Hepatocyte (in vitro differentiated cells): Measurements from ENCODE around the gene ATP5PD. TPM values are rescaled to one million over a fixed set of nuclear protein-coding genes. Genes with fewer than 3 reads are reported as not detected.

Experiments
- DNase-seq: peaks from one replicate; pipeline ENCODE4 v3.0.0-alpha.2; 2016; ENCODE audit warnings: low spot score
- H2AFZ ChIP-seq: fragments of 200-600 bp; sonication (generic); 2 replicates; pipeline ENCODE4 v1.6.0; 2016; ENCODE audit warnings: antibody characterized with exemption, mild to moderate bottlenecking
- H3K27ac ChIP-seq: fragments of 200-600 bp; sonication (generic); 2 replicates; pipeline ENCODE4 v1.5.1; 2016; ENCODE audit warnings: mild to moderate bottlenecking
- H3K27me3 ChIP-seq: fragments of 200-600 bp; sonication (generic); 2 replicates; pipeline ENCODE4 v1.6.1; 2016
- H3K36me3 ChIP-seq: fragments of 200-600 bp; sonication (generic); replicated peaks from 2 replicates; pipeline ENCODE4 v1.5.1; 2016; ENCODE audit warnings: low read depth; ENCODE audit not compliant: insufficient read depth
- H3K4me1 ChIP-seq: fragments of 200-600 bp; sonication (generic); 2 replicates; pipeline ENCODE4 v1.5.1; 2016; ENCODE audit warnings: mild to moderate bottlenecking, moderate library complexity; ENCODE audit not compliant: insufficient read depth
- H3K4me2 ChIP-seq: fragments of 200-600 bp; sonication (generic); 2 replicates; pipeline ENCODE4 v1.6.0; 2016
- H3K4me3 ChIP-seq: fragments of 200-600 bp; sonication (generic); 2 replicates; pipeline ENCODE4 v1.5.1; 2016; ENCODE audit warnings: mild to moderate bottlenecking
- H3K79me2 ChIP-seq: fragments of 200-600 bp; sonication (generic); 2 replicates; pipeline ENCODE4 v1.6.0; 2017; ENCODE audit warnings: mild to moderate bottlenecking
- H3K9me2 ChIP-seq: fragments of 200-600 bp; sonication (generic); replicated peaks from 2 replicates; pipeline ENCODE4 v1.6.0; 2017; ENCODE audit warnings: mild to moderate bottlenecking; ENCODE audit not compliant: insufficient read depth
- H3K9me3 ChIP-seq: fragments of 200-600 bp; sonication (generic); 2 replicates; pipeline ENCODE4 v1.5.1; 2016; ENCODE audit warnings: low read depth, mild to moderate bottlenecking
- H4K20me1 ChIP-seq: fragments of 200-600 bp; sonication (generic); 2 replicates; pipeline ENCODE4 v1.6.0; 2016; ENCODE audit warnings: mild to moderate bottlenecking; ENCODE audit not compliant: insufficient read depth, poor library complexity, severe bottlenecking
- EZH2 ChIP-seq: fragments of 200-600 bp; sonication (generic); IDR thresholded peaks from 2 replicates; pipeline ENCODE4 v1.6.1; 2016; ENCODE audit warnings: antibody characterized with exemption, mild to moderate bottlenecking, borderline replicate concordance
- EZH2phosphoT487 ChIP-seq: fragments of 200-600 bp; sonication (generic); IDR thresholded peaks from one replicate; pipeline ENCODE4 v1.6.1; 2018; ENCODE audit warnings: antibody characterized with exemption, mild to moderate bottlenecking, low read depth, moderate library complexity; ENCODE audit not compliant: unreplicated experiment, severe bottlenecking
- WGBS: methylation state at CpG from one replicate; pipeline ENCODE4 v1.1.6; 2016; ENCODE audit warnings: low lambda C conversion rate; ENCODE audit errors: missing lambda C conversion rate; 5-methylcytosine and 5-hydroxymethylcytosine counted together
- polyA plus RNA-seq: library from polyadenylated mRNA; unstranded; fragments of >200 nt; fragmentation: Nextera tagmentation; extraction: Ambion mirVana; gene quantifications from 2 replicates; pipeline ENCODE4 v1.2.1, GENCODE V29; 2016
- total RNA-seq: library from RNA; depleted of rRNA; stranded (reverse); fragments of >200 nt; gene quantifications from 2 replicates; pipeline ENCODE4 v1.2.3, GENCODE V29; 2014
- TF ChIP-seq, protein P1 (sequence below): fragments of 200-600 bp; sonication (generic); IDR thresholded peaks from 2 replicates; pipeline ENCODE4 v1.5.1; 2016; ENCODE audit warnings: antibody characterized with exemption, mild to moderate bottlenecking; ENCODE audit not compliant: poor library complexity

Gene ATP5PD
- total and polyA plus RNA-seq, 2 experiments from 2014 or later = 296 to 332 TPM

DNA sequence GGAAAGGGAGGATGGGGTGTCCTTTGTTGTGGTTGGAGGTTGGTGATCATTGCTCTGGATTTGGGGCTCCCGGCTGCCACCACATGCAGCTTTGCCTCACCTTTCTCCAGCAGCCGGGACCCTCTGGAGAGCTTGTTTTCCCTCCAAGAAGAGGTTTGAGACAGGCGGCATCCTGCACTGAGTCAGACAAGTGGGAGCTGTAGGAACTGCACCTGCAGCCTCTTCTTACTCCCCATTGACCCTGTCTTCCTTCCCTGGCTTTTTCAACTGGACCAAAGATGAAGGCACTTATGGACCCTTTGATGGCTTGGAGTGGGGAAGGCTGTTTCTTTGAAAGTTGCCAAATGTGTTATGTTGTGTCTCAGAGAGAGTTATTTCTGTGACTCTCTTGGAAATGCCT is 16.9 kb upstream of the ATP5PD start:
- Histone ChIP-seq H3K27me3 (no peaks in the 10 kb centered on the region), H3K9me3 (no peaks in the 10 kb centered on the region), H3K79me2 (peaks cover 6% of the 10 kb centered on the region), H3K27ac (no peak overlapping the region), H4K20me1 (no peaks in the 10 kb centered on the region), H3K4me3 (no peak overlapping the region), H3K36me3 (no peaks in the 10 kb centered on the region), H3K9me2 (no peaks in the 10 kb centered on the region), H3K4me2 (no peak overlapping the region), H2AFZ (no peak overlapping the region), H3K4me1 (no peaks in the 10 kb centered on the region)
- TF ChIP-seq, protein P1, sequence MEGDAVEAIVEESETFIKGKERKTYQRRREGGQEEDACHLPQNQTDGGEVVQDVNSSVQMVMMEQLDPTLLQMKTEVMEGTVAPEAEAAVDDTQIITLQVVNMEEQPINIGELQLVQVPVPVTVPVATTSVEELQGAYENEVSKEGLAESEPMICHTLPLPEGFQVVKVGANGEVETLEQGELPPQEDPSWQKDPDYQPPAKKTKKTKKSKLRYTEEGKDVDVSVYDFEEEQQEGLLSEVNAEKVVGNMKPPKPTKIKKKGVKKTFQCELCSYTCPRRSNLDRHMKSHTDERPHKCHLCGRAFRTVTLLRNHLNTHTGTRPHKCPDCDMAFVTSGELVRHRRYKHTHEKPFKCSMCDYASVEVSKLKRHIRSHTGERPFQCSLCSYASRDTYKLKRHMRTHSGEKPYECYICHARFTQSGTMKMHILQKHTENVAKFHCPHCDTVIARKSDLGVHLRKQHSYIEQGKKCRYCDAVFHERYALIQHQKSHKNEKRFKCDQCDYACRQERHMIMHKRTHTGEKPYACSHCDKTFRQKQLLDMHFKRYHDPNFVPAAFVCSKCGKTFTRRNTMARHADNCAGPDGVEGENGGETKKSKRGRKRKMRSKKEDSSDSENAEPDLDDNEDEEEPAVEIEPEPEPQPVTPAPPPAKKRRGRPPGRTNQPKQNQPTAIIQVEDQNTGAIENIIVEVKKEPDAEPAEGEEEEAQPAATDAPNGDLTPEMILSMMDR = no peak
- TF ChIP-seq EZH2phosphoT487 (no peak), EZH2 (no peak)
- WGBS = 95% methylated on average over 3 of the region's 3 CpGs
- no peak for DNase-seq

DNA sequence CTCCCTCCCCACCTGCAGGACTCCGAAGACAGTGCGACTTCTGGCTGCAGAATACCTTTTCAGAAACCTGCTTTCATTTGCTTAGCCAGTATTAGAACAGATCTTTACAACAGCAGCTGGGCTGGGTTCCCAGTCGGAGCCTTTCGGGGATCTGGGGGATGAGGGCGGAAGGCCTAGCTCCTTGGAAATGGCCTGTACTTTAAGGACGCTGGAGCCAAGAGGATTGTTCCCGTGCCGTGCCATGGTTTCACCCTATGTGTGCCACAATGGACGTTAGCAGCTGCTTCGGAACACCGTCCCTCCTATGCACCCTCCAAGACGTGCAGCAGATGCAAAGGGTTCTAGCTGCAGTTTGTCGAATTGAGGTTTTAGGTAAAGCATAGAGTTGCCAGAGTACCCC is 16.4 kb upstream of the ATP5PD start:
- no peak overlapping the region for H3K4me3 ChIP-seq
- no peak for DNase-seq
- TF ChIP-seq EZH2 (no peak), EZH2phosphoT487 (no peak)
- TF ChIP-seq, protein P1 = no peak

DNA sequence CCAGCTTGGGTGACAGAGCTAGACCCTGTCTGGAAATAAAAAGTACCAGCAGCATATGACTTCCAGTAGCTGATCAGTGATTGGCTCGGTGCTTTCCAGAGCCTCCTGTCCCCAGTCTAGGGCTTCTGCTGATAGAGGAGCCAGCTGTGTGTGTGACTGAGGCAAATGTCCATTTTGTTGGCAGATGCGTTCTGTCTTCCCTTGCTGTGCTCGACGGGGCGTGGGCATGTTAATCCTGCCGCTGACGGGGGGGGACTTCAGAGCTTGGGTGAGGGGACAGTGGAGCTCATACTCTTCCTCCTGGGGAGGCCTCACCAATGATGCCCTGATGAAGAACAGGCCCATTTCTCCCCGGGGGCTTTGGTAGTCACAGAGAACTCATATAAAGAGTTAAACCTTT is 14.8 kb upstream of the ATP5PD start:
- no peak for DNase-seq
- 94% methylated on average over 8 of the region's 8 CpGs for WGBS
- Histone ChIP-seq H3K4me1 (no peaks in the 10 kb centered on the region), H3K36me3 (no peaks in the 10 kb centered on the region), H3K9me2 (no peaks in the 10 kb centered on the region), H4K20me1 (no peaks in the 10 kb centered on the region), H3K4me3 (no peak overlapping the region), H3K27me3 (no peaks in the 10 kb centered on the region), H3K4me2 (no peak overlapping the region), H3K79me2 (peaks cover 6% of the 10 kb centered on the region), H2AFZ (no peak overlapping the region), H3K9me3 (no peaks in the 10 kb centered on the region), H3K27ac (no peak overlapping the region)
- TF ChIP-seq EZH2phosphoT487 (no peak), EZH2 (no peak)
- TF ChIP-seq, protein P1 = no peak

More for the DNA sequence above, 16.4 kb upstream of the ATP5PD start:
- Histone ChIP-seq H3K4me1 (no peaks in the 10 kb centered on the region), H3K79me2 (peaks cover 6% of the 10 kb centered on the region), H3K9me3 (no peaks in the 10 kb centered on the region), H3K27me3 (no peaks in the 10 kb centered on the region), H2AFZ (no peak overlapping the region), H3K4me2 (no peak overlapping the region), H3K27ac (no peak overlapping the region), H3K36me3 (no peaks in the 10 kb centered on the region), H3K9me2 (no peaks in the 10 kb centered on the region), H4K20me1 (no peaks in the 10 kb centered on the region)
- 94% methylated on average over 13 of the region's 13 CpGs for WGBS

DNA sequence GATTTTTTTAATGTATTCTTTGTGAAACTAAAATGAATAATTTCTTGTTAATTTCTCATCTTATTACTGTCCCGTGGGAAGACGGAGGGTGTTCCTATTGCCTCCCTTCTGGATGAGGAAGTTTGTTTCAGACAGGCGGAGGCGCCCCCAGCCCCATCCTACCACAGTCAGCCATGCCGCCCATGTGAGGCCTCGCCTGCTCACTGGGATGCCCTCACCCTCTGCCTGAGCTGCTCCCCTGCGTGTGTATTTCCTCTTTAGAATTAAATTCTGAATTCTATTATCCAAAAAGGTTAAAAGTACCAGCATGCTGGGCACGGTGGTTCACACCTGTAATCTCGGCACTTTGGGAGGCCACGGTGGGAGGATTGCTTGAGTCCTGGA is 14.3 kb upstream of the ATP5PD start:
- Histone ChIP-seq H3K4me1 (no peaks in the 10 kb centered on the region), H3K27ac (no peak overlapping the region), H4K20me1 (no peaks in the 10 kb centered on the region), H3K27me3 (no peaks in the 10 kb centered on the region), H3K4me2 (no peak overlapping the region), H3K9me3 (no peaks in the 10 kb centered on the region), H3K9me2 (no peaks in the 10 kb centered on the region), H3K36me3 (no peaks in the 10 kb centered on the region), H3K79me2 (peaks cover 6% of the 10 kb centered on the region), H3K4me3 (no peak overlapping the region), H2AFZ (no peak overlapping the region)
- DNase-seq = no peak
- WGBS = 96% methylated on average over 10 of the region's 10 CpGs
- TF ChIP-seq, protein P1 = no peak
- TF ChIP-seq EZH2phosphoT487 (no peak), EZH2 (no peak)
